ENCODE measurements around the gene ZPBP2. TPM values are rescaled to one million over a fixed set of nuclear protein-coding genes. Genes with fewer than 3 reads are reported as not detected.

ZPBP2 gene
- total and polyA plus RNA-seq, 2 of the 13 experiments (the other 11 are each of a cell fraction or from before 2014, with no cell fraction given), result not detected

GRCh38 chr17:39923836-39924690, 56.1 kb downstream of the ZPBP2 start (continued):
- TF ChIP-seq MAFG (CRISPR knock-in tag; IDR thresholded peaks at IDR 0.05), result no peak
- TF ChIP-seq ZNF513 (CRISPR knock-in tag; conservative IDR thresholded peaks at IDR 0.05), result peak; percentile 39; the same call in 1 of the 2 replicates
- TF ChIP-seq HMGXB4 (CRISPR knock-in tag; IDR thresholded peaks at IDR 0.05; ENCODE audit: borderline replicate concordance in 1 of 2, low read depth in 1 of 2), result peak; percentile 89 to 94
- TF ChIP-seq CEBPG (CRISPR knock-in tag; IDR thresholded peaks at IDR 0.05), result peak; percentile 82
- TF ChIP-seq ZNF878 (CRISPR knock-in tag; IDR thresholded peaks at IDR 0.05), result peak; percentile 94
- TF ChIP-seq ZNF589 (CRISPR knock-in tag; conservative IDR thresholded peaks at IDR 0.05), result peak; percentile 95
- peak; percentile 99 for TF ChIP-seq FOXA3 (CRISPR knock-in tag; IDR thresholded peaks at IDR 0.05)
- peak; percentile 58 for TF ChIP-seq SRSF1 (optimal IDR thresholded peaks at IDR 0.05; ENCODE audit: low read depth, low read length)
- TF ChIP-seq ZNF710 (CRISPR knock-in tag; IDR thresholded peaks at IDR 0.05; ENCODE audit: borderline replicate concordance), result peak; percentile 98
- peak; percentile 86 for TF ChIP-seq ASH2L (IDR thresholded peaks at IDR 0.05; ENCODE audit: insufficient read length, low read depth, low read length)
- peak; percentile 78; the same call in 1 of the 2 replicates for TF ChIP-seq ISL2 (CRISPR knock-in tag; IDR thresholded peaks at IDR 0.05)
- peak; percentile 98 for TF ChIP-seq ZSCAN31 (CRISPR knock-in tag; IDR thresholded peaks at IDR 0.05; ENCODE audit: low read depth)
- TF ChIP-seq ZNF747 (CRISPR knock-in tag; IDR thresholded peaks at IDR 0.05; ENCODE audit: borderline replicate concordance), result peak; percentile 98
- peak; percentile 100 for TF ChIP-seq PHF5A (CRISPR knock-in tag; IDR thresholded peaks at IDR 0.05; ENCODE audit: low read depth, unreplicated experiment)
- no peak for TF ChIP-seq SMARCC2 (IDR thresholded peaks at IDR 0.05)
- TF ChIP-seq ATM (IDR thresholded peaks at IDR 0.05; ENCODE audit: borderline replicate concordance), result no peak
- TF ChIP-seq ATF4 (CRISPR knock-in tag; IDR thresholded peaks at IDR 0.05), result peak in 1 of 2 experiments; percentile 87; a peak in 2 of 4 replicates
- TF ChIP-seq CCDC6 (CRISPR knock-in tag; IDR thresholded peaks at IDR 0.05), result peak; percentile 91; the same call in 1 of the 2 replicates
- TF ChIP-seq ZNF557 (CRISPR knock-in tag; IDR thresholded peaks at IDR 0.05), result peak; percentile 90; the same call in 1 of the 2 replicates
- peak; percentile 62 for TF ChIP-seq ZNF629 (CRISPR knock-in tag; conservative IDR thresholded peaks at IDR 0.05)
- peak; percentile 80 for TF ChIP-seq ELF1 (CRISPR knock-in tag; IDR thresholded peaks at IDR 0.05)
- TF ChIP-seq NR0B2 (CRISPR knock-in tag; IDR thresholded peaks at IDR 0.05), result peak; percentile 74; the same call in 1 of the 2 replicates
